ENCODE data around the gene PI4KA. TPM values are rescaled to one million over a fixed set of nuclear protein-coding genes. Genes with fewer than 3 reads are reported as not detected.
A peak's percentile ranks its signal among the peaks of the same experiment; 100 is the strongest.

Gene PI4KA
- total and polyA plus RNA-seq, 2 of the 13 experiments (the other 11 are each of a cell fraction or from before 2014, with no cell fraction given), result 27.4 to 56.4 TPM

DNA sequence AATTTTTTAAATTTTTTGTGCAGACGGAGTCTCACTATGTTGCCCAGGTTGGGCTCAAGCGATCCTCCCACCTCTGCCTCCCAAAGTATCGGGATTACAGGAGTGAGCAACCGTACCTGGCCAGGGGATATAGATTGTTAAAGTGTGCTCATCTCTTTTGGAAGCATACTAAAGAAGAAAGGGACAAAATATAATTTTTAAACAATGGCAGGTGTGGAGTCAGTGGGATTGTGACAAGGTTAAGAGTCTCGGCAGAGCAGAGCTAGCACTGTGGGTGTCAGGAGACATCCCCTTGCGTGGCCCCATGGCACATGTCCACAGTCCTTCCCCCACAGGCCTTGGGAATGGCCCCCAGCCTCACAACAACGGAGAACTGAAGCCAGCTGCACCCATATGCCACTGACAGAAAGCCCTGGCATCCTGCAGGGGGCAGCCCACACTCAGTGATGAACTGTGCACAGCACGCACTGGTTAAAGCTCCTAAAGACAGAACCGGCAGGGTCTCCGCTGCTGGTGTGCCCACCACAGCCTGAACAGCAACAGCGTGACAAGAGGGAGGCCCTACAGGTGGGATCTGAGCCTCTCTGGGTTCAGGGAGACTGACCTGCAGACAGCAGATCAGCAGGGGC is 54.8 kb downstream of the PI4KA start:
- Histone ChIP-seq H3K27me3 (ENCODE audit: control insufficient read depth in 1 of 2, insufficient read depth in 2 of 2, low read length in 2 of 2) (no peaks in the 10 kb centered on the region), H3K9me3 (ENCODE audit: low read length) (no peaks in the 10 kb centered on the region), H3K4me2 (ENCODE audit: low read depth, low read length) (no peak overlapping the region), H3K9ac (ENCODE audit: insufficient read depth, low read depth, low read length) (no peak overlapping the region), H2AFZ (ENCODE audit: low read length) (no peak overlapping the region), H3K27ac (ENCODE audit: extremely low read length, insufficient read depth, low read length) (no peak overlapping the region), H3K4me1 (ENCODE audit: insufficient read depth, low read length) (no peaks in the 10 kb centered on the region), H3K79me2 (ENCODE audit: insufficient read depth, low read length) (no peaks in the 10 kb centered on the region), H3K4me3 (replicated peaks in 1 of 3; ENCODE audit: insufficient read depth in 1 of 3, low read depth in 2 of 3, low read length in 3 of 3) (no peak overlapping the region), H4K20me1 (ENCODE audit: insufficient read depth, low read length) (no peaks in the 10 kb centered on the region), H3K36me3 (replicated peaks in 1 of 2; ENCODE audit: control insufficient read depth in 1 of 2, insufficient read depth in 2 of 2, low read length in 2 of 2) (peaks cover 27 to 79% of the 10 kb centered on the region in 2 experiments)
- ChIA-PET CTCF (ENCODE audit: low intra/inter-chr PET ratio, low total read pairs) (interaction anchor here (1.2 to 1.7 kb wide), 2 partner anchors 26 to 82 kb away, joined by 3 to 12 read pairs; no protein-coding TSS in a partner anchor), POLR2A (interaction anchor here (0.8 to 1.1 kb wide), 3 partner anchors 23 to 198 kb away, joined by 3 to 4 read pairs (median 3); partner anchors contain the start of gene THAP7)
- peak; percentile 40 for DNase-seq (ENCODE audit: low spot score)
- no TSS peak for BruUV-seq (replicated peaks)
- in situ Hi-C loops (cut with HindIII; ENCODE audit: extremely low pct_ligation_motif_present, low pct_unique_long_range_greater_than_20kb), result no loop called here
- FAIRE-seq, result no peak
- intact Hi-C loops (cut with micrococcal nuclease; ENCODE audit: unreplicated experiment), result loop anchor here (1.0 kb wide), 1 partner anchor 81 kb away; no protein-coding TSS in a partner anchor
- 92% methylated on average over 6 of the region's 11 CpGs for WGBS (ENCODE audit: low lambda C conversion rate)
- peak; percentile 93 for ATAC-seq
- TF ChIP-seq SMC3 (IDR thresholded peaks at IDR 0.05; ENCODE audit: low read length) (peak; percentile 39; the same call in 1 of the 2 replicates), ZBTB38 (CRISPR knock-in tag; IDR thresholded peaks at IDR 0.05) (peak; percentile 61; the same call in 1 of the 2 replicates), SAP130 (CRISPR knock-in tag; IDR thresholded peaks at IDR 0.05; ENCODE audit: low read depth) (peak; percentile 42; the same call in 1 of the 2 replicates), RAD21 (CRISPR knock-in tag; IDR thresholded peaks at IDR 0.05) (peak; percentile 80), ZBTB7A (CRISPR knock-in tag; IDR thresholded peaks at IDR 0.05) (peak; percentile 38; the same call in 1 of the 2 replicates), RXRA (CRISPR knock-in tag; IDR thresholded peaks at IDR 0.05) (peak; percentile 42; the same call in 1 of the 2 replicates), XRCC5 (optimal IDR thresholded peaks at IDR 0.05; ENCODE audit: low read length) (peak; percentile 28), ZNF501 (CRISPR knock-in tag; IDR thresholded peaks at IDR 0.05) (peak; percentile 38; the same call in 1 of the 2 replicates), FOXO1 (CRISPR knock-in tag; IDR thresholded peaks at IDR 0.05) (peak; percentile 27; the same call in 1 of the 2 replicates), KLF11 (CRISPR knock-in tag; IDR thresholded peaks at IDR 0.05) (no peak), STAG1 (CRISPR knock-in tag; IDR thresholded peaks at IDR 0.05) (peak; percentile 90), MAFK (conservative IDR thresholded peaks at IDR 0.05 in 1 of 2, IDR thresholded peaks at IDR 0.05 in 1 of 2; ENCODE audit: low read length in 2 of 2) (no peak)
- TF ChIP-seq, protein P1, sequence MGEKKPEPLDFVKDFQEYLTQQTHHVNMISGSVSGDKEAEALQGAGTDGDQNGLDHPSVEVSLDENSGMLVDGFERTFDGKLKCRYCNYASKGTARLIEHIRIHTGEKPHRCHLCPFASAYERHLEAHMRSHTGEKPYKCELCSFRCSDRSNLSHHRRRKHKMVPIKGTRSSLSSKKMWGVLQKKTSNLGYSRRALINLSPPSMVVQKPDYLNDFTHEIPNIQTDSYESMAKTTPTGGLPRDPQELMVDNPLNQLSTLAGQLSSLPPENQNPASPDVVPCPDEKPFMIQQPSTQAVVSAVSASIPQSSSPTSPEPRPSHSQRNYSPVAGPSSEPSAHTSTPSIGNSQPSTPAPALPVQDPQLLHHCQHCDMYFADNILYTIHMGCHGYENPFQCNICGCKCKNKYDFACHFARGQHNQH (CRISPR knock-in tag; IDR thresholded peaks at IDR 0.05), result 0 out of 2 replicates have a peak, but pooled peaks have one; percentile 22
- TF ChIP-seq, protein P2, sequence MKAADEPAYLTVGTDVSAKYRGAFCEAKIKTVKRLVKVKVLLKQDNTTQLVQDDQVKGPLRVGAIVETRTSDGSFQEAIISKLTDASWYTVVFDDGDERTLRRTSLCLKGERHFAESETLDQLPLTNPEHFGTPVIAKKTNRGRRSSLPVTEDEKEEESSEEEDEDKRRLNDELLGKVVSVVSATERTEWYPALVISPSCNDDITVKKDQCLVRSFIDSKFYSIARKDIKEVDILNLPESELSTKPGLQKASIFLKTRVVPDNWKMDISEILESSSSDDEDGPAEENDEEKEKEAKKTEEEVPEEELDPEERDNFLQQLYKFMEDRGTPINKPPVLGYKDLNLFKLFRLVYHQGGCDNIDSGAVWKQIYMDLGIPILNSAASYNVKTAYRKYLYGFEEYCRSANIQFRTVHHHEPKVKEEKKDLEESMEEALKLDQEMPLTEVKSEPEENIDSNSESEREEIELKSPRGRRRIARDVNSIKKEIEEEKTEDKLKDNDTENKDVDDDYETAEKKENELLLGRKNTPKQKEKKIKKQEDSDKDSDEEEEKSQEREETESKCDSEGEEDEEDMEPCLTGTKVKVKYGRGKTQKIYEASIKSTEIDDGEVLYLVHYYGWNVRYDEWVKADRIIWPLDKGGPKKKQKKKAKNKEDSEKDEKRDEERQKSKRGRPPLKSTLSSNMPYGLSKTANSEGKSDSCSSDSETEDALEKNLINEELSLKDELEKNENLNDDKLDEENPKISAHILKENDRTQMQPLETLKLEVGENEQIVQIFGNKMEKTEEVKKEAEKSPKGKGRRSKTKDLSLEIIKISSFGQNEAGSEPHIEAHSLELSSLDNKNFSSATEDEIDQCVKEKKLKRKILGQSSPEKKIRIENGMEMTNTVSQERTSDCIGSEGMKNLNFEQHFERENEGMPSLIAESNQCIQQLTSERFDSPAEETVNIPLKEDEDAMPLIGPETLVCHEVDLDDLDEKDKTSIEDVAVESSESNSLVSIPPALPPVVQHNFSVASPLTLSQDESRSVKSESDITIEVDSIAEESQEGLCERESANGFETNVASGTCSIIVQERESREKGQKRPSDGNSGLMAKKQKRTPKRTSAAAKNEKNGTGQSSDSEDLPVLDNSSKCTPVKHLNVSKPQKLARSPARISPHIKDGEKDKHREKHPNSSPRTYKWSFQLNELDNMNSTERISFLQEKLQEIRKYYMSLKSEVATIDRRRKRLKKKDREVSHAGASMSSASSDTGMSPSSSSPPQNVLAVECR (CRISPR knock-in tag; IDR thresholded peaks at IDR 0.05; ENCODE audit: borderline replicate concordance), result peak; percentile 29; the same call in 1 of the 2 replicates
- TF ChIP-seq, protein P3, sequence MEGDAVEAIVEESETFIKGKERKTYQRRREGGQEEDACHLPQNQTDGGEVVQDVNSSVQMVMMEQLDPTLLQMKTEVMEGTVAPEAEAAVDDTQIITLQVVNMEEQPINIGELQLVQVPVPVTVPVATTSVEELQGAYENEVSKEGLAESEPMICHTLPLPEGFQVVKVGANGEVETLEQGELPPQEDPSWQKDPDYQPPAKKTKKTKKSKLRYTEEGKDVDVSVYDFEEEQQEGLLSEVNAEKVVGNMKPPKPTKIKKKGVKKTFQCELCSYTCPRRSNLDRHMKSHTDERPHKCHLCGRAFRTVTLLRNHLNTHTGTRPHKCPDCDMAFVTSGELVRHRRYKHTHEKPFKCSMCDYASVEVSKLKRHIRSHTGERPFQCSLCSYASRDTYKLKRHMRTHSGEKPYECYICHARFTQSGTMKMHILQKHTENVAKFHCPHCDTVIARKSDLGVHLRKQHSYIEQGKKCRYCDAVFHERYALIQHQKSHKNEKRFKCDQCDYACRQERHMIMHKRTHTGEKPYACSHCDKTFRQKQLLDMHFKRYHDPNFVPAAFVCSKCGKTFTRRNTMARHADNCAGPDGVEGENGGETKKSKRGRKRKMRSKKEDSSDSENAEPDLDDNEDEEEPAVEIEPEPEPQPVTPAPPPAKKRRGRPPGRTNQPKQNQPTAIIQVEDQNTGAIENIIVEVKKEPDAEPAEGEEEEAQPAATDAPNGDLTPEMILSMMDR (CRISPR knock-in tag; IDR thresholded peaks at IDR 0.05), result peak; percentile 88

All from HepG2 (cell line).